ENCODE measurements around the gene CYSLTR2. TPM values are rescaled to one million over a fixed set of nuclear protein-coding genes. Genes with fewer than 3 reads are reported as not detected.
A peak's percentile ranks its signal among the peaks of the same experiment; 100 is the strongest.

CYSLTR2 gene
- polyA plus RNA-seq, 1 donor from 2014 or later: 0.19 TPM

DNA sequence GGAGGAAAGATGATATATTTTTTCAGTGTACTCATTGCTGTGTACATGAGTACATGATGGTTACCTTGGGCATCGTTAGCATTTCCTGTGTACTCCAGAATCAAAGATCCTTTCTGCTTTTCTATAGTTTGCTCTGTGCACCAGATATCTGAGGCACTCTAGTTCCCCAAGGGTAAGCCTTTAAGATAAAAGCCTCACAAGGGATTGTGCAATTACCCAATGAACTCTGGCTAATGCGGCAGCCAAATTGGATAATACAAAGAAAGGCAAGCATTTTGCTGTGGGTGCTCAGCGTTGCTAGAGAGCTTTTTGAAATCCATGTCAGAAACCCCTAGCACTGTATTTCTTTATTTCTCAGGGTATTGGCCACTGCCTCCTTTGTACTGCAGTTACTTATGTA lies 2.9 kb downstream of the CYSLTR2 start:
- Histone ChIP-seq H3K9ac (ENCODE audit: low read length) (no peak overlapping the region), H3K27me3 (ENCODE audit: insufficient read depth, low read depth, low read length) (no peaks in the 10 kb centered on the region), H3K4me2 (ENCODE audit: low read length) (no peak overlapping the region), H3K9me3 (ENCODE audit: low read length) (no peaks in the 10 kb centered on the region), H3K79me2 (replicated peaks; ENCODE audit: insufficient read depth, low read length) (no peaks in the 10 kb centered on the region), H3K9me2 (ENCODE audit: insufficient read depth, low read length) (no peaks in the 10 kb centered on the region), H2AFZ (ENCODE audit: low read depth, low read length) (no peak overlapping the region), H3F3A (ENCODE audit: insufficient read depth, low read length, poor library complexity, severe bottlenecking) (no peaks in the 10 kb centered on the region), H4K20me1 (ENCODE audit: insufficient read depth) (no peaks in the 10 kb centered on the region), H3K36me3 (ENCODE audit: insufficient read depth, low read length) (no peaks in the 10 kb centered on the region), H3K27ac (ENCODE audit: low read length) (peak overlapping the region; percentile 9), H3K4me3 (ENCODE audit: low read length) (no peak overlapping the region)
- no peak for TF ChIP-seq SMC3 (conservative IDR thresholded peaks at IDR 0.05; ENCODE audit: poor library complexity)
- TF ChIP-seq, protein P1, sequence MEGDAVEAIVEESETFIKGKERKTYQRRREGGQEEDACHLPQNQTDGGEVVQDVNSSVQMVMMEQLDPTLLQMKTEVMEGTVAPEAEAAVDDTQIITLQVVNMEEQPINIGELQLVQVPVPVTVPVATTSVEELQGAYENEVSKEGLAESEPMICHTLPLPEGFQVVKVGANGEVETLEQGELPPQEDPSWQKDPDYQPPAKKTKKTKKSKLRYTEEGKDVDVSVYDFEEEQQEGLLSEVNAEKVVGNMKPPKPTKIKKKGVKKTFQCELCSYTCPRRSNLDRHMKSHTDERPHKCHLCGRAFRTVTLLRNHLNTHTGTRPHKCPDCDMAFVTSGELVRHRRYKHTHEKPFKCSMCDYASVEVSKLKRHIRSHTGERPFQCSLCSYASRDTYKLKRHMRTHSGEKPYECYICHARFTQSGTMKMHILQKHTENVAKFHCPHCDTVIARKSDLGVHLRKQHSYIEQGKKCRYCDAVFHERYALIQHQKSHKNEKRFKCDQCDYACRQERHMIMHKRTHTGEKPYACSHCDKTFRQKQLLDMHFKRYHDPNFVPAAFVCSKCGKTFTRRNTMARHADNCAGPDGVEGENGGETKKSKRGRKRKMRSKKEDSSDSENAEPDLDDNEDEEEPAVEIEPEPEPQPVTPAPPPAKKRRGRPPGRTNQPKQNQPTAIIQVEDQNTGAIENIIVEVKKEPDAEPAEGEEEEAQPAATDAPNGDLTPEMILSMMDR (IDR thresholded peaks at IDR 0.05; ENCODE audit: poor library complexity, severe bottlenecking): no peak
- no peak for TF ChIP-seq POLR2AphosphoS5 (IDR thresholded peaks at IDR 0.05)
- TF ChIP-seq EP300 (conservative IDR thresholded peaks at IDR 0.05; ENCODE audit: poor library complexity, severe bottlenecking): no peak
- no peak for TF ChIP-seq RAD21 (conservative IDR thresholded peaks at IDR 0.05)
- TF ChIP-seq TAF1 (IDR thresholded peaks at IDR 0.05; ENCODE audit: low read depth): no peak
- TF ChIP-seq EZH2 (IDR thresholded peaks at IDR 0.05; ENCODE audit: borderline replicate concordance, insufficient read depth, low read length, poor library complexity, severe bottlenecking): no peak
- TF ChIP-seq MXI1 (conservative IDR thresholded peaks at IDR 0.05; ENCODE audit: poor library complexity, severe bottlenecking): no peak
- TF ChIP-seq, protein P2, sequence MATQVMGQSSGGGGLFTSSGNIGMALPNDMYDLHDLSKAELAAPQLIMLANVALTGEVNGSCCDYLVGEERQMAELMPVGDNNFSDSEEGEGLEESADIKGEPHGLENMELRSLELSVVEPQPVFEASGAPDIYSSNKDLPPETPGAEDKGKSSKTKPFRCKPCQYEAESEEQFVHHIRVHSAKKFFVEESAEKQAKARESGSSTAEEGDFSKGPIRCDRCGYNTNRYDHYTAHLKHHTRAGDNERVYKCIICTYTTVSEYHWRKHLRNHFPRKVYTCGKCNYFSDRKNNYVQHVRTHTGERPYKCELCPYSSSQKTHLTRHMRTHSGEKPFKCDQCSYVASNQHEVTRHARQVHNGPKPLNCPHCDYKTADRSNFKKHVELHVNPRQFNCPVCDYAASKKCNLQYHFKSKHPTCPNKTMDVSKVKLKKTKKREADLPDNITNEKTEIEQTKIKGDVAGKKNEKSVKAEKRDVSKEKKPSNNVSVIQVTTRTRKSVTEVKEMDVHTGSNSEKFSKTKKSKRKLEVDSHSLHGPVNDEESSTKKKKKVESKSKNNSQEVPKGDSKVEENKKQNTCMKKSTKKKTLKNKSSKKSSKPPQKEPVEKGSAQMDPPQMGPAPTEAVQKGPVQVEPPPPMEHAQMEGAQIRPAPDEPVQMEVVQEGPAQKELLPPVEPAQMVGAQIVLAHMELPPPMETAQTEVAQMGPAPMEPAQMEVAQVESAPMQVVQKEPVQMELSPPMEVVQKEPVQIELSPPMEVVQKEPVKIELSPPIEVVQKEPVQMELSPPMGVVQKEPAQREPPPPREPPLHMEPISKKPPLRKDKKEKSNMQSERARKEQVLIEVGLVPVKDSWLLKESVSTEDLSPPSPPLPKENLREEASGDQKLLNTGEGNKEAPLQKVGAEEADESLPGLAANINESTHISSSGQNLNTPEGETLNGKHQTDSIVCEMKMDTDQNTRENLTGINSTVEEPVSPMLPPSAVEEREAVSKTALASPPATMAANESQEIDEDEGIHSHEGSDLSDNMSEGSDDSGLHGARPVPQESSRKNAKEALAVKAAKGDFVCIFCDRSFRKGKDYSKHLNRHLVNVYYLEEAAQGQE (IDR thresholded peaks at IDR 0.05; ENCODE audit: borderline replicate concordance): no peak

DNA sequence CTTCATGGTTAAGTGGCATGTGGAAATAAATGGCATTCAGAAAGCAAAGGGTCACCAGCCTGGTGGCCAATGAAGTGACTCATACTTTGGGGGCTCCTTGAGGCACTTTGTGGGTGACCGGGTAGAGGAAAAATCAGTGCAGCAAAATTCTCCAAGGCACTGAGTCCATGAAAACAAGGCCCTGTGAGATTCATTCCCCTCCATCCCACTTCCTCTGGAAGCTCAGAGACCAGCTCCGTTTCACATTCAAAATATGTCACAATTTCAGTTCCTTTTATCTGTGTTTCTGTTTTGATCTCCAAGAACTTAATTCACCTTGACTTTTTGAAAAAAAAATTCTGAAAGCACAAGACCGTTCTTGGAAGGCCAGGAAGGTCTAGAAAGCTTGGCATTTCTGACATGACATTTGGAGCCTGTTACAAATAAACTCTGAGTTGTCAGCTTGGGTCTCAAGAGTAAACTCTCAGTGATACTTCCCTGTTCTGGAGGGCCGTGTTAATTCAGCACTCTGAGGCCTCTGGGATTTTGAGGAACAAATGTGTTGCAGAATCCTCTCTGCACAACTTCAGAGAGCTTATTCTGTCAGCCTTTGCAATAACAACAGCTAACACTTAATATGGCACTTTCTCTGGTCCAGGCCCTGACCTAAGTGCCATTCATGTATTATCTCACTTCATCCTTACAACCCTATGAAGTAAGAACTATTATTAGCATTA lies 6.8 kb downstream of the CYSLTR2 start:
- H3K9me2 ChIP-seq (ENCODE audit: insufficient read depth, low read length): no peaks in the 10 kb centered on the region
- H3K79me2 ChIP-seq (replicated peaks; ENCODE audit: insufficient read depth, low read length): no peaks in the 10 kb centered on the region
- H3F3A ChIP-seq (ENCODE audit: insufficient read depth, low read length, poor library complexity, severe bottlenecking): no peaks in the 10 kb centered on the region
- no peak overlapping the region for H3K27ac ChIP-seq (ENCODE audit: low read length)
- TF ChIP-seq, protein P2 (IDR thresholded peaks at IDR 0.05; ENCODE audit: borderline replicate concordance): no peak
- TF ChIP-seq EZH2 (IDR thresholded peaks at IDR 0.05; ENCODE audit: borderline replicate concordance, insufficient read depth, low read length, poor library complexity, severe bottlenecking) (no peak), MXI1 (conservative IDR thresholded peaks at IDR 0.05; ENCODE audit: poor library complexity, severe bottlenecking) (no peak), POLR2AphosphoS5 (IDR thresholded peaks at IDR 0.05) (no peak), EP300 (conservative IDR thresholded peaks at IDR 0.05; ENCODE audit: poor library complexity, severe bottlenecking) (no peak), RAD21 (conservative IDR thresholded peaks at IDR 0.05) (no peak), SMC3 (conservative IDR thresholded peaks at IDR 0.05; ENCODE audit: poor library complexity) (no peak), TAF1 (IDR thresholded peaks at IDR 0.05; ENCODE audit: low read depth) (no peak)
- TF ChIP-seq, protein P1 (IDR thresholded peaks at IDR 0.05; ENCODE audit: poor library complexity, severe bottlenecking): no peak
- H3K9ac ChIP-seq (ENCODE audit: low read length): no peak overlapping the region
- H3K36me3 ChIP-seq (ENCODE audit: insufficient read depth, low read length): no peaks in the 10 kb centered on the region
- H3K4me2 ChIP-seq (ENCODE audit: low read length): no peak overlapping the region
- H3K27me3 ChIP-seq (ENCODE audit: insufficient read depth, low read depth, low read length): no peaks in the 10 kb centered on the region
- no peak overlapping the region for H2AFZ ChIP-seq (ENCODE audit: low read depth, low read length)
- no peaks in the 10 kb centered on the region for H4K20me1 ChIP-seq (ENCODE audit: insufficient read depth)
- no peak overlapping the region for H3K4me3 ChIP-seq (ENCODE audit: low read length)
- no peaks in the 10 kb centered on the region for H3K9me3 ChIP-seq (ENCODE audit: low read length)

All from neural cell (in vitro differentiated cells).